GM18502 (cell line): ENCODE measurements around the gene MANEA.
"Not testable (repeated sequence)": the region's sequence is repeated elsewhere in the genome, so short reads cannot be mapped to it uniquely, and the experiment has no call there.

Experiments
- ATAC-seq: cut with Tn5 transposase; IDR thresholded peaks from one replicate; pipeline ENCODE4 v1.9.1; 2021; ENCODE audit warnings: mild to moderate bottlenecking; ENCODE audit not compliant: unreplicated experiment, poor library complexity

MANEA gene

GRCh38 chr6:95581073-95581472 is 3.7 kb downstream of the MANEA start:
- ATAC-seq = no peak

GRCh38 chr6:95584226-95584625 is 6.9 kb downstream of the MANEA start:
- ATAC-seq = not testable (repeated sequence)

GRCh38 chr6:95587989-95588388 is 10.7 kb downstream of the MANEA start:
- ATAC-seq = peak; percentile 64

GRCh38 chr6:95589067-95589466 is 11.7 kb downstream of the MANEA start:
- no peak for ATAC-seq

GRCh38 chr6:95589826-95590570 is 12.7 kb downstream of the MANEA start:
- ATAC-seq = no peak

- no peak for ATAC-seq
Observed at GRCh38 chr6:95593025-95593424, 15.7 kb downstream of the MANEA start.

- ATAC-seq = no peak
Observed at GRCh38 chr6:95596021-95596420, 18.7 kb downstream of the MANEA start.

GRCh38 chr6:95599706-95600105 is 22.4 kb downstream of the MANEA start:
- ATAC-seq = no peak

- no peak for ATAC-seq
Observed at GRCh38 chr6:95601133-95601532, 23.8 kb downstream of the MANEA start.

GRCh38 chr6:95614094-95614493 is 36.8 kb downstream of the MANEA start:
- ATAC-seq = no peak

DNA sequence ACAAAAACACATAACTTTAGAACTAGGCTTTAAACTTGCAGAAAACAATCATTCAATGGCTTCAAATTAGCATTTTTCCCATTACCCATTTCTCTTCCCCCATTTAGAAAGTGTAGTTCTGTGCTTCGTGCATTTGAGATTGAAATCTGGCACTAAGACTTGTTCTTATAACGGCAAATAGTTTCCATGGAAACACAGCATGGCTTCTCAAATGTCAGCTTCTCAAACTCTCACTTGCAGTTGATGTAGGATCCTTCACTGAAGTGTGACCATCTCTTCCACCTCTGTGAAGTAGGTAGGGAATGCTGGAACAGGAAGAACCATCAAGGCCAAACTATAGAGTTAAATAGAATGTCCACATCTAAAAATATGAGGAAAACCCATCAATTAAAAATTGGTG is 52.2 kb downstream of the MANEA start:
- no peak for ATAC-seq

DNA sequence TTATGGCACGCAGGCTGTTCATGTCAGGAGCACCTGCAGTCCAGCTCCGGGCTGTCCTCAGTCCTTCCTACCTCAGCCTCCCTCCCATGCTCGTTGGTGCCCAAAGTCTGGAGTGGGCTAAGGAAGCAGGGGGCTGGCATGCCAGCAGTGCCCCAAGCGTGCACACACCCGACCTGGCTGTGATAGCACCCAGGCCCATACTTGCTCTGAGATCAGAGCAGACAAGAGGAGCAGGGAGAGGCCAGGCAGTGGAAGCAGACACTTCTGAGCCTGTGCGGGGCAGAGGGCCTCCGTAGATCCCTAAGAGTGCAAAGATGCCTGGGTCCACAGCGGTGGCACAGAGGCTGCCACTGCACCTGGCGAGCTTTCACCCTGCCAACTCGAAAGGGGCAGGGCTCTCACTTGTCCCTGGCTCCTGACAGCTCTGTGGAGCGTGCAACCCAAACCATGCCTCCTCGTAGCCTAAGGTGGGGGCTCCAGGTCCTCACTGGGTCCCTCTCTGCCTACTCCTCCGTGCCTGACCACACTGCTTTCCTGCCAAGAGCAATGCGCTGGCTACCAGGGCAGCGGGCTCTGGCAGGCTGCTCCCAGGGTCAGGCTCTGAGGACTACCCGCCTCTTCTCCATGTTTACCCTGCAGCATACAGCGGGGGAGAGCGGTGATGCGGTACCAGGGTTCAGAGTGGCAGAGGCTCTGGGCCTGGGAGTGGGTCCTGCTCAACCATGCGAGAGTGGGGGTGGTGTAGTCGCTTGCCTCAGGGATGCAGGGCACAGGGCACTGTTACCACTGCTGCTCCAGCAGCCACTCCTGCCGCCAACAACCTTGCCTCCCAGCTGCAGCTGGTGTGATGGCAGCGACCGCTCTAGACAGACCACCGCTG is 59.5 kb downstream of the MANEA start:
- ATAC-seq = no peak

DNA sequence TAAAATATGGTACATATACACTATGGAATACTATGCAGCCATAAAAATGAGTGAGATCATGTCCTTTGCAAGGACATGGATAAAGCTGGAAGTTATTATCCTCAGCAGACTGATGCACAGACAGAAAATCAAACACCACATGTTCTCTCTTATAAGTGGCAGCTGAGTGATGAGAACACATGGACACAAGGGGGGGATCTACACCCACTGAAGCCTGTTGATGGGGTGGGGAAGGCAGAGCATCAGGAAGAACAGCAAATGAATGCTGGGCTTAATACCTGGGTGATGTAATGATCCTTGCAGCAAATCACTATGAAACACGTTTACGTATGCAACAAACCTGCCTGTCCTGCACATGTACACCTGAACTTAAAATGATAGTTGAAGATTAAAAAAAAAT is 71.3 kb downstream of the MANEA start:
- no peak for ATAC-seq

GRCh38 chr6:95649451-95649850 is 72.1 kb downstream of the MANEA start:
- ATAC-seq = no peak

GRCh38 chr6:95654176-95654575 is 76.8 kb downstream of the MANEA start:
- no peak for ATAC-seq

DNA sequence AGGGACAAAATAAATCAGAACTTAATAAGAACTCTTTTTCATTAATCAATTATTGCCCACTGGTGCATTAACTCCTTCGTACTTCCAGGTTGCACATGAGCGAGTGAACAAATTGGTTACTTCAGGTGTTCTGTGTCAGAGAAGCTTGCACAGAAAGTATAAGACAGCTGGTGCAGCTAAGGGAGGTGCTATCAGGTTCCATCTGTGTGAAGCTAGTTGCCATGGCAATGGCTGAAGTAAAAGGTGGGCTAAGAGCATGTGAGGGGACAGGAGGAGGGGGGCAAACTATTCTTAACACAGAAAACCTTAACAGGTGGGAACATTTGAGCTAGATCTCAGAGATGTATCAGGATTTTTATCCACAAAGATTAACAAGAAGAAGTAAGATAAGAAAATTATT is 81.6 kb downstream of the MANEA start:
- ATAC-seq = no peak
